ENCODE data around the gene TTC34.

Gene TTC34

DNA sequence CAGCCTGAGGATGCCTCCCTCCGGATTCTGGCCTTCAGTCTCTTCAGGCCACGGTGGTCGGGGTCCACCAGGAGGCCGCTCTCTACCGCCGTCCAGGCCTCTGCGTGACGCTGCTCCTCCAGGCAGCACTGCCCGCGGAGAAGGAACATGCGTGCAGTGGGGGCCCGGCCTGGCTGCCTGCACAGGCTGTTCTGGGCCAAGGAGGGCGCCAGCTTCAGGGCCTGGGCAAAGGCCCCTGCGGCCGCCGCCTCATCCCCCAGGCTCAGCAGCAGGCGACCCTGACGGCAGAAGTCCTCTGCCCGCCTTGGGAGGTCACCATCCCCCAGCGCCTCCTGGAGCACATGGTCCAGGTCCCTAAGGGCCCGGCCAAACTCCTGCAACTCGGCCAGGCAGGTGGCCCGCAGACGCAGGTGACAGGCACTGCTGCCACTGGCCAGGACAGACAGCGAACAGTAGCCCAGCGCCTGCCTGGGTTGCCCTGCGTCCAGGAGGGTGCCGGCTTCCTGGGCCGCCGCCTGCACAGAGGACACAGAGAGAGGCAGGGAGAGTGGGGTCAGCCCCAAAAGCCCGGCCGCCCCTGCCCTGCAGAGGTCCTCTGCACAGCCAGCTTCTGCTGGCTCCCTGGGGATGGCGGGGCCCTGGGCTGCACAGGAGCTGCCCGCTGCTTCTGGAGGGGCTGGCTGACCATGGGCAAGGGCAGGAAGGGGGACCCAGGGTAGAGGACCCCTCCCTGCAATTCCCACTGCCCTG, 159.9 kb downstream of the TTC34 start:
- no peak for DNase-seq (ENCODE audit: low read depth)

DNA sequence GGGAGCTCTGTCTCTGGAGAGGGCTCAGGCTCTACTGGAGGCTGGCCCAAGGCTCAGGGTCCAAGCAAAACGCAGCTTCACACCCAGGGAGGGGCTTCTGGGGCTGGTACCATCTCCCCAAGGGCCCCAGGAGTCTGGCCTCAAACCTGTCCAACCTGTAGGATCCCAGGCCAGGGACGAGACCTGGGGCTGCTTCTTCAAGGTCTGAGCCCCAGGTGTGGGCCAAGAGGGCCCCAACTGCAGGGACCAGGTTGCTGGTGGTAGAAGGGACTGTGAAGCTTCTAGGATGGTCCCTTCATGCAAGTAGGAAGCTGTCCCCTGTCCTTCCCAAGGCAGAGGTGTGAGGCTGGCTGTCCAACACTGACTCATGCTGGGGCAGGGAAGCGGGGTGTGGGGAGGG, 160.9 kb downstream of the TTC34 start:
- no peak for DNase-seq (ENCODE audit: low read depth)

GRCh38 chr1:2639607-2640521, 161.6 kb downstream of the TTC34 start:
- no peak for DNase-seq (ENCODE audit: low read depth)

DNA sequence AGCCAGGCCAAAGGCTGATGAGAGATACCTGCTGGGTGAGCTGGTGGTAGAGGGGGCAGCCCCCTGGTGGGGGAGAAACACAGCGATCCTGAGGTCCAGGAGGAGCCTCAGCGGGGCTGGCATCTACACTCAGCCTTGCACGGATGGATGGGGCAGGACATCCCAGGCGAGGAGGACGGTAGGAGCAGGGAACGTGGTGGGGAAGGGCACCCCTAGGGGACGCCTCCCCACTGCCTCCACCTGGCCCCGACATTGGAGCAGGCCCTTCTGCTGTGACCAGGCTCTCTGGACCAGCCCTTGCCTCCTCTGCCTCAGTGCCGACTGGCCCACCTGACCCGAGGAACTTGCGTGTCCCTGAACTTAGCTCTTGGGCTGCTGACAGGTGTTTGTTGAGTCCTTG, 162.3 kb downstream of the TTC34 start:
- DNase-seq (ENCODE audit: low read depth), result no peak

GRCh38 chr1:2638466-2639115, 162.9 kb downstream of the TTC34 start:
- no peak for DNase-seq (ENCODE audit: low read depth)

- DNase-seq (ENCODE audit: low read depth), result no peak
Observed at GRCh38 chr1:2637442-2638145, 163.9 kb downstream of the TTC34 start.

- no peak for DNase-seq (ENCODE audit: low read depth)
Observed at GRCh38 chr1:2636733-2637132, 164.8 kb downstream of the TTC34 start.

- no peak for DNase-seq (ENCODE audit: low read depth)
Observed at GRCh38 chr1:2635361-2636010, 166.0 kb downstream of the TTC34 start.

DNA sequence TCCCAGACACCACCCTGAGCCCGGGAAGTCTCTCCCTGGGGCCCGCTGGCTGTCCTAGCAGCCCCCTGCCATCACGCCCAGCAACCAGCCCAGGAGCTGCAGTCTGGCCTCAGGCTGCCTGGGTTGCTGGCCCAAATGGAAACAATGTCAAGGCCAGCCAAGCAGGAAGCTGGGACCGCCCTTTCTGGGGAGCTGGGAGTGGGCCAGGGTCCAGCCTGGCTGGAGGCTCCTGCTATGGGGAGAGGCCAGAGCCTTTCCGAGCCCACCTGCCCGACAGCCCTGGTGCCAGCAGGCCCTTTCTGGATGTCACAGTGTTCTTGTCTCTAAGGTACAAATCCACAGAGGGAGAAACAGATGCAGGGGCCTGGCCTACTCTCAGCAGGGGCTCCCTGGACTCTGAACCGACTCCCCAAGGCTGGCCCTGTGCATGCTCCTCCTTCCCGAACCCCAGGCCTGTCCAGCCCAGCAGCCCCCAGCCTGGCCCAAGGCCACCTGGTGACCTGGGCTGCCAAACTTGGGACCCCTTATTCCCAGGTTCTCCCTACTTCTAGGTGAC, 167.5 kb downstream of the TTC34 start:
- DNase-seq (ENCODE audit: low read depth), result no peak

- no peak for DNase-seq (ENCODE audit: low read depth)
Observed at GRCh38 chr1:2633366-2633935, 168.0 kb downstream of the TTC34 start.

GRCh38 chr1:2632561-2633361, 168.7 kb downstream of the TTC34 start, which contains the start of gene MMEL1:
TSS of gene MMEL1 (minus strand) at chr1:2633016. CDS start at chr1:2629484, 3,532 bp downstream.
- DNase-seq (ENCODE audit: low read depth), result no peak

GRCh38 chr1:2632051-2632430, 169.5 kb downstream of the TTC34 start:
- no peak for DNase-seq (ENCODE audit: low read depth)

DNA sequence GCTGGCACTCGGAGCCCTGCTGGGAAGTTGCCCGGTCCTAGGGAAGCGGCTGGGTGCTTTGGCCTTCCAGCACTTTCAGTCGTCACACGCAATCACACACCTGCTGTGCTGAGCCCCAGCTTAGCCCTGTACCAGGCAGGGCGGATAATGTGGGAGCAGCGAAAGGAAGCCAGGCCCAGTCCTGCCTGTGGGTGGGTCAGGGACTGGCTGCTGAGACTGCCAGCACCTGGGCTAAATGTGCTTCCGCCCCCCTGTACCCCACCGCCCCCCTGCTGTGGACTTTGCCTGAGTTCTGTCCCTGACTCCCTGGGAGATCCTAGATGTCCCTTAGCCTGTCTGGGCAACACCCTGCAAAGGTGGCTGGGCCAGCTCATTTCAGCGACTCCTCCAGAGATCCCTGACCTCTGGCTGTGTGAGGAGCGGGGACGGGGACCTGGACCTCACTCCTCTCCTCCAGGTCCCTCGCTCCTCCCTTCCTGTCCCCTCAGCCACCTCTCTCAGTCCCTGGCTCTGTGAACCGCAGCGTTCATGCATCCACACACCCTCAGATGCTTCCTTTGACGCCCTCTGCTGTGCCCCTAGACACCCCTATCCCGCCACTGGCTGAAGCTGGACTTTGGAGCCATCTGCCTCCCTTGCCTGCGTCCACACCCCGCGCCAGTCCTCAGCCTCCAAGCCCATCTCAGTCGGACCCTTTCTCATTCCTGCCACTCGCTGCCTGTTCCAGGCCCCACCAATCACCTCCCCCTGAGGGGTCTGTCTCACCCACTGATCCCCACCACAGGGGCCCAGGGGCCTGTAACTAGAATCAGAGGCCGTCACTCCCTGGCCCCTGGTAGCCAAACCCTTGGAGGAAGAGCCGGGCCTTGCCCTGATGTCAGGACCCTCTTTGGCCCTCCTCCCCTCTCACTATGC, 170.1 kb downstream of the TTC34 start:
- DNase-seq (ENCODE audit: low read depth), result no peak

DNA sequence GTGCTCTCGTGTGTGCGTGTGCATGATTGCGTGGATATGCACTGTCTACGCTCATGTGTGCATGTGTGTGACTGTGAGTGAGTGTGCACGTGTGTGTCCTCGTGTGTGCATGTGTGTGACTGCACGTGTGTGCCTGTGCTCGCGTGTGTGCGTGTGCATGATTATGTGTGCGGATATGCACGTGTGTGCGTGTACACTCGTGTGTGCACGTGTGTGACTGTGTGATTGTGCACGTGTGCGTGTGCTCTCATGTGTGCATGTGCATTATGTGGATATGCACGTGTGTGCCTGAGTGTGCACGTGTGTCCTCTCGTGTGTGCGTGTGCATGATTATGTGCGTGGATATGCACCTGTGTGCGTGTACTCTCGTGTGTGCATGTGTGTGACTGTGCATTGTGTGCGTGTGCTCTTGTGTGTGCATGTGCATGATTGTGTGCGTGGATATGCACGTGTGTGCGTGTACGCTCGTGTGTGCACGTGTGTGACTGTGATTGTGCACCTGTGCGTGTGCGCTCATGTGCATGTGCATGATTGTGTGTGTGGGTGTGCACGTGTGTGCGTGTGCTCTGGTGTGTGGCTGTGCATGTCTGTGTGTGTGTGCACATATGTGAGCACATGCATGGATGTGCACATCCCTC, 170.9 kb downstream of the TTC34 start:
- no peak for DNase-seq (ENCODE audit: low read depth)

GRCh38 chr1:2629627-2630497, 171.6 kb downstream of the TTC34 start:
- DNase-seq (ENCODE audit: low read depth), result no peak

- no peak for DNase-seq (ENCODE audit: low read depth)
Observed at GRCh38 chr1:2628933-2629626, 172.4 kb downstream of the TTC34 start.
